Mesodermal cell (in vitro differentiated cells): ENCODE data around the gene PAOX.
"Not testable (repeated sequence)": the region's sequence is repeated elsewhere in the genome, so short reads cannot be mapped to it uniquely, and the experiment has no call there.

Source experiments
- H3K27ac ChIP-seq: 2 replicates; pipeline ENCODE4 v1.7.0; 2013; ENCODE audit warnings: mild to moderate bottlenecking, low read depth, low read length, moderate library complexity; ENCODE audit not compliant: severe bottlenecking
- H3K36me3 ChIP-seq: 2 replicates; pipeline ENCODE4 v1.7.1; 2013; ENCODE audit warnings: mild to moderate bottlenecking, low read length, moderate library complexity; ENCODE audit not compliant: control insufficient read depth, insufficient read depth
- H3K4me1 ChIP-seq: one replicate; pipeline ENCODE4 v1.7.1; 2013; ENCODE audit warnings: mild to moderate bottlenecking, low read length; ENCODE audit not compliant: insufficient read depth, control insufficient read depth, poor library complexity, severe bottlenecking
- H3K4me3 ChIP-seq: 2 replicates; pipeline ENCODE4 v1.7.0; 2013; ENCODE audit warnings: low read length, control low read depth, mild to moderate bottlenecking; ENCODE audit not compliant: insufficient read depth, poor library complexity, severe bottlenecking; ENCODE audit errors: extremely low read depth
- H3K9me3 ChIP-seq: 2 replicates; pipeline ENCODE4 v1.7.1; 2013; ENCODE audit warnings: mild to moderate bottlenecking, low read length, moderate library complexity; ENCODE audit not compliant: control insufficient read depth
- WGBS, 2 experiments: methylation state at CpG; one replicate each; pipeline ENCODE4 v1.1.5; 2013; ENCODE audit warnings: missing lambda C conversion rate in 2 of 2; ENCODE audit not compliant: insufficient coverage in 2 of 2; 5-methylcytosine and 5-hydroxymethylcytosine counted together

PAOX gene

DNA sequence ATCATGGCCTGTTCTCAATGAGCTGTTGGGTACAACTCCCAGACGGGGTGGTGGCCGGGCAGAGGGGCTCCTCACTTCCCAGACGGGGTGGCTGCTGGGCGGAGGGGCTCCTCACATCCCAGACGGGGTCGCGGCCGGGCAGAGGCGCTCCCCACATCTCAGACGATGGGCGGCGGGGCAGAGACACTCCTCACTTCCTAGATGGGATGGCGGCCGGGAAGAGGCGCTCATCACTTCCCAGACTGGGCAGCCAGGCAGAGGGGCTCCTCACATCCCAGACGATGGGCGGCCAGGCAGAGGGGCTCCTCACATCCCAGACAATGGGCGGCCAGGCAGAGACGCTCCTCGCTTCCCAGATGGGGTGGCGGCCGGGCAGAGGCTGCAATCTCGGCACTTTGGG, 35.3 kb downstream of the PAOX start:
- H3K9me3 ChIP-seq = peaks cover 36% of the 10 kb centered on the region
- WGBS, 2 experiments = 91 to 97% methylated on average over 4 to 19 of the region's 23 CpGs
- not testable (repeated sequence) for H3K4me1 ChIP-seq, H3K27ac ChIP-seq, H3K4me3 ChIP-seq
- H3K36me3 ChIP-seq = peaks cover 68% of the 10 kb centered on the region

DNA sequence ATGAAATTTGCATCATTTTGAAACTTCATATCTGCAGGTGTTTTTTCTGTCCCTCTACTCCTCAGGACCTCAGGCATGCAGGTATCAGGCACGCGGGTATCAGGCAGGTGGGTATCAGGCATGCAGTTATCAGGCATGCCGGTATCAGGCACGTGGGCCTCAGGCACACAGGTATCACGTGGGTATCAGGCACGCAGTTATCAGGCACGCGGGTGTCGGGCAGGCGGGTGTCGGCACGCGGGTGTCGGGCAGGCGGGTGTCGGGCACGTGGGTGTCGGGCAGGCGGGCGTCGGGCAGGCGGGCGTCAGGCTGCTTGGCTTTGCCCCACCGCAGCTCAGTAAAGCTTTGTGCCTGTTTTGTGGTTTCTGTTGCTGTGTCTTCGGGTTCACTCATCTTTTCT, 36.7 kb downstream of the PAOX start:
- H3K4me1 ChIP-seq = no peaks in the 10 kb centered on the region
- peaks cover 25% of the 10 kb centered on the region for H3K9me3 ChIP-seq
- peaks cover 68% of the 10 kb centered on the region for H3K36me3 ChIP-seq
- H3K4me3 ChIP-seq = no peak overlapping the region
- no peak overlapping the region for H3K27ac ChIP-seq
- 92 to 96% methylated on average over 22 to 25 of the region's 25 CpGs for WGBS, 2 experiments

DNA sequence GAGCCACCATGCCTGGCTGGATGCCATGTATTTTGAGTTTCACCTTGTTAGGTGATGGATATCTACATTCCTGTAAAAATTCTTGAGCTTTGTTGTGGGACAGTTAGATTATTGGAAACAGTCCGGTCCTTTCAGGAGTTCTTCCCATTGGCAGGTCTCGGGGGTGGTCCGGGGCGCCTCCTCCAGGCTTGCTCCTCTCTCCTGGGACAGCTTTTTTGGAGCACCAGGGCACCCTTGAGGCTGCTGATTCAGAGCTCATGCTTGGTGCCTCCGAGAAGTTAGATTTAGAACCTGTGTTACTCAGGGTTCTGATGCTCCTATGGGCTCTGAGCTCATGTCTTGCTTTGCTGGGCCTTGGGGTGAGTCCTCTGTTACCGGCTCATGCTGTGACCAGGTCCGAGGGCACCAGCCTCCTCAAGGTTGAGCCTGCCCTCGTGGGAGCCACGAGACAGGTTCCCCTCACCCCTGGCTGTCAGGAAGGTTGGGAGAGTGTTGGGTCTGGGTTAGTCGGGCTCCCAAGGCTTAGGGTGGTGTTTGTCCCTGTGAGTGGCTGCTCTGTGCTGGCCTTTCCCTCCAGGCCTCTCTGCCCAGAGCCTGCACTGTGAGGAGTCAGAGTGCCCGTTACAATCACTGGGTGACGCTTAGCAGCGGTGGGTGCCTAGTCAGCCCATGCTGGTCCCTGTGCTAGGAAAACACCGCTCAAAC, 39.4 kb downstream of the PAOX start:
- H3K4me3 ChIP-seq = no peak overlapping the region
- H3K36me3 ChIP-seq = peaks cover 42% of the 10 kb centered on the region
- WGBS, 2 experiments = 94% methylated on average over 13 of the region's 14 CpGs
- no peaks in the 10 kb centered on the region for H3K4me1 ChIP-seq
- H3K9me3 ChIP-seq = peaks cover 3% of the 10 kb centered on the region
- H3K27ac ChIP-seq = no peak overlapping the region

DNA sequence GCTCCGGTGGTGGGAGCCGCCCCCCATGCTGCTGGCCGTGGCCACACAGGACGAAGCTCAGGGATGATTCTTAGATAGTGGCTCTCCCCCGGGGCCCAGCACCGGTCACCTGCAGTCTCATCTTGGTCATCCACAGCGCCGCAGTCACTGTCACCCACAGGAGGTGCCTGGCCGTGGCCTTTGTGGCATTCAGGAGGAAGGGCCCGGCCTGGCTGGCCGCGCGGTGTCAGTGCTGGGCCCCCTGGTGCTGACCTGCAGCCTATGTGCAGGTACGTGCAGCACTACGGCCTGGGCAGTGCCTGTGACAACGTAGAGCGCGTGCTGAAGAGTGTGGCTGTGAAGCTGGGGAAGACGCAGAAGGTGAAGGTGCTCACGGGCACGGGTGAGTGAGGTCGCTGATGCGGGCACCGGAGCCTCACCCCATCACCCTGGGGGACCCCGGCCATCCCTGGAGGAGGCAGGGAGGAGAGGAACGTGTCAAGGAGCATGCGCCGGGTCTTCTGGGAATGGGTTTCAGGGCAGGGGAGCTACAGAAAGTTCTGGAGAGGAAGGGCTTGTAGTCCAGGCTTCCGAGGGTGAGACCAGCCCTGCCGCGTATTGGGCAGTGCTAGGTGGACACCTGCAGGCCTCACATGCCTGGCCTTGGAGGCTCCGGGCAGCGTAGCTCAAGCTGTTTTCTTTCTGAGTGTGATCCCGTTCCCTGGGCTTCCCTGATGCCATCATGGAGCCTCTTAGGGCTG, 40.3 kb downstream of the PAOX start:
- Histone ChIP-seq H3K36me3 (peaks cover 35% of the 10 kb centered on the region), H3K27ac (no peak overlapping the region), H3K4me3 (no peak overlapping the region), H3K4me1 (no peaks in the 10 kb centered on the region), H3K9me3 (peaks cover 3% of the 10 kb centered on the region)
- WGBS, 2 experiments = 93 to 96% methylated on average over 32 to 33 of the region's 34 CpGs

DNA sequence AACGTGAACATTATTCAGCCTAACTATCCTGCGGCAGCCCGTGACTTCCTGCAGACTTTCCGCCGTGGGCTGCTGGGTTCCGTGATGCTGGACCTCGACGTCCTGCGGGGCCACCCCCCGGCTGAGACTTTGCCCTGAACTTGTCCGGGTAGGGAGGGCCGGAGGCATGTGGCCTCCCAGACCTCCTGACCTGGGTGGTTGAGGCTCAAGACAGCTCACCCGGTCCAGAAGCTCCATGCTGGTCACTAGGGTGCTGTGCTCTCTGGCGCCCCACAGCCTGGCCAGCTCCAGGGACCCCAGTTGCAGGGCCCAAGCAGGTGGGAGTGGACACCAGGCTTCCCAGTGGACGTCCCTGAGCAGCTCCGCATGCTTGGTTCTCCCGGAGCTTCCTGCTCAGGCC, 41.0 kb downstream of the PAOX start:
- WGBS, 2 experiments = 97 to 98% methylated on average over 14 to 16 of the region's 17 CpGs
- no peak overlapping the region for H3K4me3 ChIP-seq
- H3K4me1 ChIP-seq = no peaks in the 10 kb centered on the region
- H3K36me3 ChIP-seq = peaks cover 33% of the 10 kb centered on the region
- no peak overlapping the region for H3K27ac ChIP-seq
- H3K9me3 ChIP-seq = peaks cover 3% of the 10 kb centered on the region

DNA sequence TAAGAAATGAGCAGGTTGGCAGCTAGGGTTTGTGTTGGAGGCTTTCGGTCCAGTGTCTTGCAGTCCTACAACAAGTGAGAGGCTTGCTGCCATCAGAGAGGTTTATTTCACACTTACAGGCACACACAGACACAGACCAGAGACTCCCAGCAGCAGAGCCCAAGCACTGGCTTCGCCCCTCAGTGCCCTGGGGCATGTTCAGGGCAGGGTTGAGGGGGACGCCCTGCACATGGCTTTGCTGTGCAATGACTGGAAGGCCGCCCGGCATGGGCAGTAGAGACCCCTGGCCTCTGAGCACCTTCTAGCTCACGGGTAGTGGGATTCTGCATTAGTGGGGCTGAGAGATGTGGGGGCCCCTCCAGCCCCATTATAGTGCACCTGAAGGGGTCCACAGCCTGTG, 41.5 kb downstream of the PAOX start:
- peaks cover 28% of the 10 kb centered on the region for H3K36me3 ChIP-seq
- H3K4me3 ChIP-seq = no peak overlapping the region
- H3K4me1 ChIP-seq = no peaks in the 10 kb centered on the region
- WGBS, 2 experiments = 50 to 89% methylated on average over 2 to 3 of the region's 6 CpGs
- no peak overlapping the region for H3K27ac ChIP-seq
- no peaks in the 10 kb centered on the region for H3K9me3 ChIP-seq

DNA sequence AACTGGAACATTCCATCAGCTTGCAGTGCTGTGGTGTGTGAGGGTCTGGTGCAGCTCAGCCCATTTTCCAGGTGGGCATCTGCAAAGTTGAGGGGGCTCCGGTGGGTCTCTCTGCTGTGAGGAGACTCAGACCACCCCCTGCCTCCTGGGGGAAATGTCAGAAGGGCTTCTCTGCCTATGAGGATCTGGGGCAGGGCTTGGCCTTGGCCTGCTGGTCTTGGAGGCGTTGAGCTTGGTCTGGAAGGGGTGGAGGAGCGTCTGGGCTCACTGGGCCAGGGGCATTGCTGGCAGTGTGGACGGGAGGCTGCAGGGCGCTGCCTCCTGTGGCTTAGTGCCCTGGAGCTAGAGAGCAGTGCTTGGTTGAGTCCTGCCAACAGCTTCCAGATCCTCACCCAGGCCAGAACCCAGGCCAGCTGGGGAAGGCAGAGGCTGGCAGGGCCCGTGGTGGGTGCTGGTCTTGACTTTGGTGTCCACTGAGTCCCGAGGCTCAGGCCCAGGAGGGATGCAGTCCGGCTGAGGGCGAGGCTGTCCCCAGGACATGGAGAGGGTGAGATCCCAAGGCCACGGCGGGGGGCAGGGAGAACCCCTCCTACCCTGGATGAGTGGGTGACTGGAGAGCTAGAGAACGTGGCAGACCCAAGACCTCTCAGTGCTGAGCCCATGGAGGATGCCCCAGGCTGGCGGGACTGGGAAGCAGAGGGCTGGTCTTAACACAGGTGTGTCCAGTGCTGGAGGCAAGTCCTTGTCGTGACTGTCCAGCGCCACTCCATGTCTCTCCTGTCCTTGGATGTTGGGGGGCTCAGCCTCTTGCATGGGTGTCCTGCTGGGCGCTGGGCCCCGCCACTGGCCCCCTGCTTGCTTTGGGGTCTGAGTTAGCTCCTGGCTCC, 42.5 kb downstream of the PAOX start:
- Histone ChIP-seq H3K9me3 (no peaks in the 10 kb centered on the region), H3K4me3 (no peak overlapping the region), H3K36me3 (peaks cover 23% of the 10 kb centered on the region), H3K27ac (no peak overlapping the region), H3K4me1 (no peaks in the 10 kb centered on the region)
- WGBS, 2 experiments = 95 to 98% methylated on average over 13 to 15 of the region's 17 CpGs

DNA sequence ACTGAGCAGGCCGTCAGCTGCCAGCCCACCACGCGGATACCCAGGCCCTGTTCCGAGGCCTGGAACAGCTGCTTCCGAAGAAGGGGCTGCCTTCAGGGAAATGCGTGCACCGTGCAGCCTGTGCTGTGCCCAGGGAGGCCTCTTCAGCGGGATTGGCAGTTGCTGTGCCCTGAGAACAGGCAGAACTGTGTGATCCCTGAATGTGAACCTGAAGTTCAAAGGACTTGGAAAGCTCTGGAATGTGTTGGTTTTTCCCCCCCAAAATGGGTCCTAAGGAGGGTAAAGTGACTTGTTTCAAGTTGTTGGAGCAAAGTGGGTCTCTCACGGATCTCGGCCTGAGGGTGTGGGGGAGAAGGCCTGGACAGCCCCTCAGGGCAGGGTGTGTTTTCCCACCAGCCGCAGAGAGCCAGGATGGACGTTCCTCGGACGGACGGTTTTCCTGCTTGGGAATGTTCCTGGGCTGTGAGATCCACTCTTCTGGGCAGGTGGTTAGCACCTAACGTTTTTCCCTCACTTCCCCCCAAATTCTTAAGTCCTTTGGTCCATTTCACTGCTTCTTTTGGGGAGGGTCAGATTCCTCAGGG, 43.3 kb downstream of the PAOX start:
- Histone ChIP-seq H3K27ac (no peak overlapping the region), H3K4me1 (no peaks in the 10 kb centered on the region), H3K9me3 (no peaks in the 10 kb centered on the region), H3K4me3 (no peak overlapping the region), H3K36me3 (peaks cover 23% of the 10 kb centered on the region)
- 85 to 92% methylated on average over 15 to 16 of the region's 16 CpGs for WGBS, 2 experiments

DNA sequence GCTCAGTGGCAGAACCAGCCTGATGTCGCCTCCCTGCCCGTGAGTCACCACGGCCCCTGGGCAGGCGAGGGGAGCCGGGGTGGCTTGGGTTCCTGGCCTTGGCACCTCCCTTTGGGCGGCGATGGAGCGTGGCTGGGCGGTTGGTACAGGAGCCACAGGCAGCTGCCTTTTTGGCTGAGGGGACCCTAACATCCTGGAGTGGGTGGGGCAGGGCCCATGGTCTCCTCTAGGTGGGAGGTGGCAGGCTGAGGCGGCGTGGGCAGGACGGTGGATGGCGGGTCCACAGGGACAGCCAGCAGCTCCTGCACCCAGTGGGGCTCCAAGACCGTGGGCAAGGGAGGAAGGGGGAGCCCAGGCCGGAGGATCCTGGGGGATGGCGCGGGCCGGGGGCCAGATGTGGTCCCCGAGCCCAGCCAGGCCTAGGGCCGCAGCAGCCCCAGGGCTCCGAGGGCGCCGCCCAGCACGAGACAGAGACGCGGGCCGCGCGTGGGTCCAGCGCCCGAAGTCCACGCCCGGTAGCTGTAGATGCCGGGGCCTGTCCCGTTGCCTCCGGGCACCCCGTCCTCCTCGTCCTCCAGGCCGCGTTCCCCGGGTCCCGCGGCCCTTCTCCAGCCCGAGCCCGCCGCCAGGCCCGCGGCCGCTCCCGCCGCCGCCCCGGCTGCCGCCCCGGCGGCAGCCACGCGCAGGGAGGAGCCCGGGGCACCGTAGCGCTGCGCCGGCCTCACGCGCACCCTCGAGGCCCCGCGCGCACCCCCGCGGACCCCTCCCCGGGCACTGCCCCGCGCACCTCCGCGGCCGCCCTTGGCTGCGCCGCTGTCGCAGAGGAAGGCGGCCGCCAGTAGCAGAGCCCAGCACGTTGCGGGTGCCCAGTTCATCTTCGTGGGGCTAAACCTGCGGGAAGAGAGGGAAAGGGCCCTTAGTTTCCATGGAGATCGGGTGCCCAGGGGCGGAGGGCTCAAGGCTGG, 44.0 kb downstream of the PAOX start:
- Histone ChIP-seq H3K9me3 (no peaks in the 10 kb centered on the region), H3K4me1 (no peaks in the 10 kb centered on the region), H3K27ac (no peak overlapping the region), H3K36me3 (peaks cover 22% of the 10 kb centered on the region), H3K4me3 (no peak overlapping the region)
- 30 to 33% methylated on average over 55 to 56 of the region's 88 CpGs for WGBS, 2 experiments
